ENCODE results near the gene KIF26B. TPM values are rescaled to one million over a fixed set of nuclear protein-coding genes. Genes with fewer than 3 reads are reported as not detected.

Gene KIF26B
- total and polyA plus RNA-seq, 2 donors = 0.43 to 1.6 TPM

- Histone ChIP-seq H3K27ac (ENCODE audit: low read depth in 1 of 2, low read length in 1 of 2) (no peak overlapping the region), H3K27me3 (ENCODE audit: control insufficient read depth in 2 of 2, insufficient read depth in 1 of 2, low read length in 1 of 2) (no peaks in the 10 kb centered on the region), H3K36me3 (ENCODE audit: control insufficient read depth in 2 of 2, insufficient read depth in 2 of 2, low read length in 1 of 2) (no peaks in the 10 kb centered on the region), H3K9me3 (ENCODE audit: control insufficient read depth in 2 of 2, insufficient read depth in 1 of 2, low read length in 1 of 2) (peaks cover 0 to 2% of the 10 kb centered on the region in 2 donors), H3K4me3 (ENCODE audit: low read length in 2 of 2) (no peak overlapping the region), H3K4me1 (ENCODE audit: control insufficient read depth in 2 of 2, insufficient read depth in 2 of 2, low read length in 2 of 2) (no peaks in the 10 kb centered on the region)
- WGBS = 89% methylated on average over 4 of the region's 4 CpGs
- DNase-seq (ENCODE audit: low read depth in 6 of 9, low spot score in 9 of 9) = no peak
These were observed 130.4 kb downstream of the KIF26B start for GRCh38 chr1:245285168-245285567.

- H3K27me3 ChIP-seq (ENCODE audit: control insufficient read depth in 2 of 2, insufficient read depth in 1 of 2, low read length in 1 of 2) = no peaks in the 10 kb centered on the region
- no peaks in the 10 kb centered on the region for H3K9me3 ChIP-seq (ENCODE audit: control insufficient read depth in 2 of 2, insufficient read depth in 1 of 2, low read length in 1 of 2)
- DNase-seq (ENCODE audit: low read depth in 6 of 9, low spot score in 9 of 9) = no peak
- H3K4me1 ChIP-seq (ENCODE audit: control insufficient read depth in 2 of 2, insufficient read depth in 2 of 2, low read length in 2 of 2) = no peaks in the 10 kb centered on the region
- no peak overlapping the region for H3K27ac ChIP-seq (ENCODE audit: low read depth in 1 of 2, low read length in 1 of 2)
- no peaks in the 10 kb centered on the region for H3K36me3 ChIP-seq (ENCODE audit: control insufficient read depth in 2 of 2, insufficient read depth in 2 of 2, low read length in 1 of 2)
- no peak overlapping the region for H3K4me3 ChIP-seq (ENCODE audit: low read length in 2 of 2)
- WGBS = 91% methylated on average over 1 of the region's 1 CpG
These were observed 134.0 kb downstream of the KIF26B start for GRCh38 chr1:245288796-245289195.

GRCh38 chr1:245290836-245291235 lies 136.1 kb downstream of the KIF26B start:
- H3K4me3 ChIP-seq (ENCODE audit: low read length in 2 of 2) = no peak overlapping the region
- H3K27ac ChIP-seq (ENCODE audit: low read depth in 1 of 2, low read length in 1 of 2) = no peak overlapping the region
- H3K27me3 ChIP-seq (ENCODE audit: control insufficient read depth in 2 of 2, insufficient read depth in 1 of 2, low read length in 1 of 2) = no peaks in the 10 kb centered on the region
- WGBS = 89% methylated on average over 1 of the region's 1 CpG
- no peak for DNase-seq (ENCODE audit: low read depth in 6 of 9, low spot score in 9 of 9)
- H3K9me3 ChIP-seq (ENCODE audit: control insufficient read depth in 2 of 2, insufficient read depth in 1 of 2, low read length in 1 of 2) = no peaks in the 10 kb centered on the region
- H3K4me1 ChIP-seq (ENCODE audit: control insufficient read depth in 2 of 2, insufficient read depth in 2 of 2, low read length in 2 of 2) = no peaks in the 10 kb centered on the region
- H3K36me3 ChIP-seq (ENCODE audit: control insufficient read depth in 2 of 2, insufficient read depth in 2 of 2, low read length in 1 of 2) = no peaks in the 10 kb centered on the region

DNA sequence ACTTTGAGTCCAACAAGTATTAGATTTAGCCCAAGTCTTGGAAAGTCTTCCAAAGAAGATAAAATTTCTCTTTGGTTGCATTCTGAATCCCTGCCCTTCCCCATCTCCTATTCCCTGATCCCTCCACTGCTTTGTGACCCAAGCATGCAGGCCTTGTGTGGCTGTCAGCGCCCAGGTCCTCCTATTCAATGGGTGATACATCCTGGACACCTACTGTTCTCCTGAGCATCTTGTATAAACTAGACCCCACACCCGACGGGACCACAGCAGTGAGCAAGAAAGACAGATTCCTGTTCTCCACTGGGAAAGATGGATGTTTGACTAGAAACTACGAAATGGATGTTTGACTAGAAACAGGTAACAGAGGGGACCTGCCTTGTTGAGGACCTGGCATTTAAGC lies 136.6 kb downstream of the KIF26B start:
- no peak overlapping the region for H3K27ac ChIP-seq (ENCODE audit: low read depth in 1 of 2, low read length in 1 of 2)
- 67% methylated on average over 4 of the region's 4 CpGs for WGBS
- H3K4me1 ChIP-seq (ENCODE audit: control insufficient read depth in 2 of 2, insufficient read depth in 2 of 2, low read length in 2 of 2) = no peaks in the 10 kb centered on the region
- no peaks in the 10 kb centered on the region for H3K9me3 ChIP-seq (ENCODE audit: control insufficient read depth in 2 of 2, insufficient read depth in 1 of 2, low read length in 1 of 2)
- H3K4me3 ChIP-seq (ENCODE audit: low read length in 2 of 2) = no peak overlapping the region
- no peaks in the 10 kb centered on the region for H3K36me3 ChIP-seq (ENCODE audit: control insufficient read depth in 2 of 2, insufficient read depth in 2 of 2, low read length in 1 of 2)
- H3K27me3 ChIP-seq (ENCODE audit: control insufficient read depth in 2 of 2, insufficient read depth in 1 of 2, low read length in 1 of 2) = no peaks in the 10 kb centered on the region
- no peak for DNase-seq (ENCODE audit: low read depth in 6 of 9, low spot score in 9 of 9)

DNA sequence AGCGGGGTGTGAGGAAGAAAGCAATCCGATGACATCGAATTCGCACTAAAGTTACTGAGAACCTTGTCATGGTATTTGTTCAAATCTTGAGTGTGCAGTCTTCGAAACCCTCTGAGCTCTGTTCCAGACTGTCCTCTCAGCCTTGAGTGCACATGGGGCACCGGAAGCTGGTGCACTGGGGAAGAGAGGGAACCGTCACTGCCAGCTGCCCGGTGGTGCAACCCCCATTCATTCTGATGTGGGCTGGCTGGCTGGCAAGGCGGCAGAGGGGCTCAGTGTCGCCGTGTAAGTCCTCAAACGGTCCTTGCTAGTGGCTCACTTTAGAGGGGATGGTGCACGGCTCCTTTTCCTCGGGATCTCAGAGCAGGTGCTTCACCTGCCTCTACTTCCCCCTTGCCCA lies 137.4 kb downstream of the KIF26B start:
- 88% methylated on average over 14 of the region's 14 CpGs for WGBS
- H3K27me3 ChIP-seq (ENCODE audit: control insufficient read depth in 2 of 2, insufficient read depth in 1 of 2, low read length in 1 of 2) = no peaks in the 10 kb centered on the region
- no peaks in the 10 kb centered on the region for H3K4me1 ChIP-seq (ENCODE audit: control insufficient read depth in 2 of 2, insufficient read depth in 2 of 2, low read length in 2 of 2)
- H3K4me3 ChIP-seq (ENCODE audit: low read length in 2 of 2) = no peak overlapping the region
- no peaks in the 10 kb centered on the region for H3K36me3 ChIP-seq (ENCODE audit: control insufficient read depth in 2 of 2, insufficient read depth in 2 of 2, low read length in 1 of 2)
- DNase-seq (ENCODE audit: low read depth in 6 of 9, low spot score in 9 of 9) = no peak
- no peaks in the 10 kb centered on the region for H3K9me3 ChIP-seq (ENCODE audit: control insufficient read depth in 2 of 2, insufficient read depth in 1 of 2, low read length in 1 of 2)
- no peak overlapping the region for H3K27ac ChIP-seq (ENCODE audit: low read depth in 1 of 2, low read length in 1 of 2)

GRCh38 chr1:245292553-245292952 lies 137.8 kb downstream of the KIF26B start:
- H3K9me3 ChIP-seq (ENCODE audit: control insufficient read depth in 2 of 2, insufficient read depth in 1 of 2, low read length in 1 of 2) = no peaks in the 10 kb centered on the region
- H3K27ac ChIP-seq (ENCODE audit: low read depth in 1 of 2, low read length in 1 of 2) = no peak overlapping the region
- no peaks in the 10 kb centered on the region for H3K27me3 ChIP-seq (ENCODE audit: control insufficient read depth in 2 of 2, insufficient read depth in 1 of 2, low read length in 1 of 2)
- no peaks in the 10 kb centered on the region for H3K36me3 ChIP-seq (ENCODE audit: control insufficient read depth in 2 of 2, insufficient read depth in 2 of 2, low read length in 1 of 2)
- no peak for DNase-seq (ENCODE audit: low read depth in 6 of 9, low spot score in 9 of 9)
- WGBS = 60% methylated on average over 6 of the region's 6 CpGs
- H3K4me3 ChIP-seq (ENCODE audit: low read length in 2 of 2) = no peak overlapping the region
- H3K4me1 ChIP-seq (ENCODE audit: control insufficient read depth in 2 of 2, insufficient read depth in 2 of 2, low read length in 2 of 2) = no peaks in the 10 kb centered on the region

DNA sequence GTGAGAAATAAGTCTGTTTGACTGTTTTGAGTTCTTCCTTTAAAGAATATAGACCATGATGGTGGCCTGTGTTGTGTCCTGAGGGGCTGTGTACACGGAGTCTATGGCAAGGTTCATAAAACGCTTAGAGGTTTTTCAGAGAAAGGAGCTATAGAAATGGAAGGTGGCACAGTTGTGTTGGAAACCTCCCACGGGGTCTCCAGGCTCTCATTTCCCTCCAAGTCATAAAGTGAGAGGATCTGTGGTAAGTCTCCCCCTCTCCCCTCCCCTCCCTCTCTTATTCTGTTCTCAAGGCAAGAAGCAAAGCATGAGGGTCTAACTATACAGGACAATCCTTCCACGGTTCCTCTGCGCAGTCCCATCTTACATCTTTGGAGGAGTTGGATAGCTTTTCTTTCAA lies 139.2 kb downstream of the KIF26B start:
- Histone ChIP-seq H3K4me1 (ENCODE audit: control insufficient read depth in 2 of 2, insufficient read depth in 2 of 2, low read length in 2 of 2) (no peaks in the 10 kb centered on the region), H3K27ac (ENCODE audit: low read depth in 1 of 2, low read length in 1 of 2) (no peak overlapping the region), H3K9me3 (ENCODE audit: control insufficient read depth in 2 of 2, insufficient read depth in 1 of 2, low read length in 1 of 2) (no peaks in the 10 kb centered on the region), H3K36me3 (ENCODE audit: control insufficient read depth in 2 of 2, insufficient read depth in 2 of 2, low read length in 1 of 2) (no peaks in the 10 kb centered on the region), H3K27me3 (ENCODE audit: control insufficient read depth in 2 of 2, insufficient read depth in 1 of 2, low read length in 1 of 2) (no peaks in the 10 kb centered on the region), H3K4me3 (ENCODE audit: low read length in 2 of 2) (no peak overlapping the region)
- DNase-seq (ENCODE audit: low read depth in 6 of 9, low spot score in 9 of 9) = no peak
- 85% methylated on average over 5 of the region's 5 CpGs for WGBS

DNA sequence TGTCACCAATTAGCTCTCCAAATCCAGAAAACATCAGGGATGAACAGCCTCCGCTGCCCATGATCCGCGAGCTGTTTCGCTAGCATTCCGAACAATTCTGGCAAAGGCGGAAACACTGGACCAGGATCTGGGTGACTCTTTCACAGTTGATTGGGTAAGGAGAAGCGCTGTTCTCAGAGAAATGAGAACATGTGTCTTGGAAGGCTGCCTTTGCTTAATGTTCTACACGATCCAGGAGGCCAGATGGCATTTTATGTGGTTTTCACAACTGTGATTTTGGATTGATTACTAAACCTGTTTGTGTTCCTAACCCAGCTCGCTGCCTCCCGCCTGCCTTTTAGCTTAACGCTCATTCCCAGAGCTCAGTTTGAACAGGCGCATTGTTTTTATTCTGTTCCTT lies 144.0 kb downstream of the KIF26B start:
- H3K27ac ChIP-seq (ENCODE audit: low read depth in 1 of 2, low read length in 1 of 2) = no peak overlapping the region
- no peak for DNase-seq (ENCODE audit: low read depth in 6 of 9, low spot score in 9 of 9)
- no peaks in the 10 kb centered on the region for H3K36me3 ChIP-seq (ENCODE audit: control insufficient read depth in 2 of 2, insufficient read depth in 2 of 2, low read length in 1 of 2)
- no peaks in the 10 kb centered on the region for H3K9me3 ChIP-seq (ENCODE audit: control insufficient read depth in 2 of 2, insufficient read depth in 1 of 2, low read length in 1 of 2)
- H3K4me3 ChIP-seq (ENCODE audit: low read length in 2 of 2) = no peak overlapping the region
- WGBS = 84% methylated on average over 12 of the region's 12 CpGs
- H3K4me1 ChIP-seq (ENCODE audit: control insufficient read depth in 2 of 2, insufficient read depth in 2 of 2, low read length in 2 of 2) = peaks cover 0 to 9% of the 10 kb centered on the region in 2 donors
- no peaks in the 10 kb centered on the region for H3K27me3 ChIP-seq (ENCODE audit: control insufficient read depth in 2 of 2, insufficient read depth in 1 of 2, low read length in 1 of 2)

DNA sequence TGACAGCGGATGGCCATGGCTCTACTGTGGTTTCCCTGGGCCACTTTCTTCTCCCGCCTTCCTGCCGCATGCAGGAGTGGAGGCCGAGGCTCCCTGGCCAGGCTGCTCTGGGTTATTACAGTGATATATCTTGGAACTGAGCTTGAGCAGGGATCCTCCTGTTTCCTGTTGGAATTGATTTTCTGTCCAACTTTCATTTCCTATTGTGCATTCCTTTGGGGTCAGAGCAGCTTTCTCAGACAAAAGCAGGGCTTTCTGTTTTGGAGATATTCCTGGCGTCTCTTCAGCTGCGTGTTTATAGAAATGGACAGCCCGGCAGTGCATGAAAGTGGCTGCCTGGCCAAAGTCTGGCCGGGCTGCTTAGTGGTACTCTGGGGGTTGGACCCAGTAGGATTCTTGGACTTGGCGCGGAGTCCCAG lies 146.4 kb downstream of the KIF26B start:
- peaks cover 0 to 9% of the 10 kb centered on the region in 2 donors for H3K4me1 ChIP-seq (ENCODE audit: control insufficient read depth in 2 of 2, insufficient read depth in 2 of 2, low read length in 2 of 2)
- H3K4me3 ChIP-seq (ENCODE audit: low read length in 2 of 2) = no peak overlapping the region
- H3K9me3 ChIP-seq (ENCODE audit: control insufficient read depth in 2 of 2, insufficient read depth in 1 of 2, low read length in 1 of 2) = no peaks in the 10 kb centered on the region
- no peak for DNase-seq (ENCODE audit: low read depth in 6 of 9, low spot score in 9 of 9)
- no peak overlapping the region for H3K27ac ChIP-seq (ENCODE audit: low read depth in 1 of 2, low read length in 1 of 2)
- no peaks in the 10 kb centered on the region for H3K36me3 ChIP-seq (ENCODE audit: control insufficient read depth in 2 of 2, insufficient read depth in 2 of 2, low read length in 1 of 2)
- WGBS = 90% methylated on average over 10 of the region's 10 CpGs
- no peaks in the 10 kb centered on the region for H3K27me3 ChIP-seq (ENCODE audit: control insufficient read depth in 2 of 2, insufficient read depth in 1 of 2, low read length in 1 of 2)

DNA sequence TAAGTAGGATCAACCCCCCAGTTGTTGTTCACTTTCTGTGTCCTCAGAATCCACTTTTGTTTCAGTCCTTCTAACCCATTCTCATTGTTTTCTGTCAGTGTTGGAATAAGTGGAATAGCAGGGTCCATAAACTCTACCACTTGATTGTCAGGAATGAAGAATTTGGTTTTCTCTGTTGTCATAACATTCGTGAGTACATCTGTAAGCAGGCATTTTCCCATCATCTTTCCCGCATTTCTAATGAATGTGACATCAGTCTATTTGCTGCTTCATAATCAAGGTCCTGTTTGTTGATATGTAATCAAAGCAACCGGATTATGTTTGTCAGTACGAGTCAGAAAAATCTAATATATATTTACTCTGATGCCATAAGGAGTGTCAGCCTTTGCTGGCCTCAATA lies 147.1 kb downstream of the KIF26B start:
- peaks cover 0 to 9% of the 10 kb centered on the region in 2 donors for H3K4me1 ChIP-seq (ENCODE audit: control insufficient read depth in 2 of 2, insufficient read depth in 2 of 2, low read length in 2 of 2)
- WGBS = 97% methylated on average over 4 of the region's 4 CpGs
- H3K27me3 ChIP-seq (ENCODE audit: control insufficient read depth in 2 of 2, insufficient read depth in 1 of 2, low read length in 1 of 2) = no peaks in the 10 kb centered on the region
- H3K9me3 ChIP-seq (ENCODE audit: control insufficient read depth in 2 of 2, insufficient read depth in 1 of 2, low read length in 1 of 2) = no peaks in the 10 kb centered on the region
- H3K27ac ChIP-seq (ENCODE audit: low read depth in 1 of 2, low read length in 1 of 2) = no peak overlapping the region
- no peak for DNase-seq (ENCODE audit: low read depth in 6 of 9, low spot score in 9 of 9)
- H3K4me3 ChIP-seq (ENCODE audit: low read length in 2 of 2) = no peak overlapping the region
- H3K36me3 ChIP-seq (ENCODE audit: control insufficient read depth in 2 of 2, insufficient read depth in 2 of 2, low read length in 1 of 2) = no peaks in the 10 kb centered on the region

All from thymus (tissue), 11 donors.